Fibroblast of skin of right biceps (primary cell): ENCODE measurements around the gene STARD7.
"Not testable (repeated sequence)": the region's sequence is repeated elsewhere in the genome, so short reads cannot be mapped to it uniquely, and the experiment has no call there.

Source experiments
- DNase-seq: peaks from one replicate; pipeline ENCODE4 v3.0.0-alpha.2; 2013

STARD7 gene, protein sequence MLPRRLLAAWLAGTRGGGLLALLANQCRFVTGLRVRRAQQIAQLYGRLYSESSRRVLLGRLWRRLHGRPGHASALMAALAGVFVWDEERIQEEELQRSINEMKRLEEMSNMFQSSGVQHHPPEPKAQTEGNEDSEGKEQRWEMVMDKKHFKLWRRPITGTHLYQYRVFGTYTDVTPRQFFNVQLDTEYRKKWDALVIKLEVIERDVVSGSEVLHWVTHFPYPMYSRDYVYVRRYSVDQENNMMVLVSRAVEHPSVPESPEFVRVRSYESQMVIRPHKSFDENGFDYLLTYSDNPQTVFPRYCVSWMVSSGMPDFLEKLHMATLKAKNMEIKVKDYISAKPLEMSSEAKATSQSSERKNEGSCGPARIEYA

DNA sequence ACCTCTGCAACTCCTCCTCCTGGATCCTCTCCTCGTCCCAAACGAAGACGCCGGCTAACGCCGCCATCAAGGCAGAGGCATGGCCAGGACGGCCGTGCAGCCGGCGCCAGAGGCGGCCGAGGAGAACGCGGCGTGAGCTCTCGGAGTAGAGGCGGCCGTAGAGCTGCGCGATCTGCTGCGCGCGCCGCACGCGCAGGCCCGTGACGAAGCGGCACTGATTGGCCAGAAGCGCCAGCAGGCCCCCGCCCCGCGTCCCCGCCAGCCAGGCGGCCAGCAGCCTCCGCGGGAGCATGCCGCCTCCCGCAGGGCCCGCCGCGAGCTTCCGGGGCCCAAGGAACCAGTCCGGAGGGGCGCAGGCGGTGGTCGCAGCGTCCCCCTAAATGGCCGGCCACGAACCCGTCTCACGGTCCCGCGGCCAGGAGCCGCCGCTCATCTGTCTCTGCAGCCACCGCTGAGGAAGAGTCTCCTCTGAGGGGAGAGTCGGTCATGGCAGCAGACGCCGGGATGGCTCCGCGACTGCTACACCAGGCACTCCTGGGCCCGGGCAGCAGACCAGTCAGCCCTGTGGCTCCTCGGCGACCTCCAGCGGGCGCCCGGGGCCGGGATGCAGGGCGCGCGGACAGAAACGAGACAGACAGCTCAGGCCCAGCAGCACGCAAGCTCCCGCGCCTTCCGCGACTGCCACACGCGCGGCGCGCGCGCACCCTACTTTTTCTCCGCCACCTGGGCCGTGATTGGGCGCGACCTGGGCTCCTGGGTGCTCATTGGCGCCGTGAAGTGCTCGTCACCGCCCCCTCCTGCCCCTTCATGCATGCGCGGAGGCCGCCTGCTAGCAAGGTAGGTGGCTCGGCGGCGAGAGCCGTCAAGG, at the start of gene STARD7:
STARD7 (minus strand) TSS at position 685 of the 868 bp plus-strand sequence; CDS start at position 292, 393 bp downstream.
- DNase-seq = peak; percentile 98

- DNase-seq = not testable (repeated sequence)
These were observed 49.1 kb upstream of the STARD7 start for GRCh38 chr2:96257744-96258143.

DNA sequence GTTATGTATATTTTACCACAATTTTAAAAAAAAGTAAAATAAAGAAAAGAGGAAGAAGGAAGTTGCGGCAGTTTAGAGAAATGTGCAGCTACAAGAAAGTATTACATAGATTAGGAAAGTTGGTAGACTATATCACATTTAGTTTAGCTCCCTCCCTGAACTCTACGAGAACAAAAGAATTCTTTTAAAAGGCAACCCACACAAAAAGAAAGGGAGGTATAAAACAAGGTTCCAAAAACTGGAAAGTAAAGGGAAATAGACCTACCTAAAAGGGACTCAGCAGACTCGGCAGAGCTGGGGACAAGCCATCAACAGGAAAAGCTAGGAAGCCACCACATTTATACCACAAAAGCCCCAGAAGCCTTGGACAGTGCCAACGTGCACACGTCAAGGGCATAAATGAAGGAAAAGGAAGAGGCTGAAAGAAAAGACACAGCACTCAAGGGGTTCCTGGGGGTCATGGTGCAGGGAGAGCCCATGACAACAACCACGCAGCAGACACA, 48.0 kb upstream of the STARD7 start:
- DNase-seq = no peak

- no peak for DNase-seq
These were observed 45.9 kb upstream of the STARD7 start for GRCh38 chr2:96254571-96254970.

- DNase-seq = no peak
These were observed 44.4 kb upstream of the STARD7 start for GRCh38 chr2:96253006-96253405.

DNA sequence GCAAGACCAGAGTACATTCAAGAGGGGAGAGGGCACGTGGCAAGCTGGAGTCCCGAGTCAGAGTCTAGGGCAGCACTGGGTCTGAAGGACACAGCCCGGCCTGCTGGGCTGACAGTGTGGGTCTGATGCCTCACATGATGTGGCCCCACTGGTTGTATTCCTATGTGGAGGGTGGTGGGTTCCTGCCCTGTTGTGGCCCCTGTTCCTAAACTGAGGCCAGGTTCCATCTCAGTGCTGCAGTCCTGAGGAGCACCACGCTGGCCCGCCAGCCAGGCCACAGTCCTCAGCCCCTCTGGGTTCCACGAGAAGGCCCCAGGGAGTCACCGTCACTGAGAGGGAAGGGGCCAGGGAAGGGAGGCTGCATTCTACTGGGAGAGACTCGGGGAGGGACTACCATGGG, 43.9 kb upstream of the STARD7 start:
- no peak for DNase-seq

- DNase-seq = peak; percentile 80
These were observed 43.2 kb upstream of the STARD7 start for GRCh38 chr2:96251721-96252292.

DNA sequence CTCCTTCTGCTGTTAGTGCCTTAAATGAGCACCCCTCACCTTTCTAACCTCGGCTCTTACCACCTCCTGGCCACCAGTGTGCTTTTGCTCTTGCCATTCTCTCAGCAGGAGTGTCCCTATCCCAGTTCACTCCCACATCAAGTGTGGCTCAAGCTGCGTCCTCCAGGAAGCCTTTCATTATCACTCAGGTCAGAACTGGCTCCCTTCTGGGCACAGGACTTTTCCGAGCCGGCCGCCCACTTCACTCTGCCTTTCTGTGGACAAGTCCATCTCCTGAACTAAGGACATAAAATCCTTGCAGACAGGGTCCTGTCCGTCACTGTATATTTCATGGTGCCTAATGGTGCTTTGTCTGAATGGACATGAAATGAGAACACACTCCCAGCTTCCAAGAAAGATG, 41.6 kb upstream of the STARD7 start:
- DNase-seq = no peak

DNA sequence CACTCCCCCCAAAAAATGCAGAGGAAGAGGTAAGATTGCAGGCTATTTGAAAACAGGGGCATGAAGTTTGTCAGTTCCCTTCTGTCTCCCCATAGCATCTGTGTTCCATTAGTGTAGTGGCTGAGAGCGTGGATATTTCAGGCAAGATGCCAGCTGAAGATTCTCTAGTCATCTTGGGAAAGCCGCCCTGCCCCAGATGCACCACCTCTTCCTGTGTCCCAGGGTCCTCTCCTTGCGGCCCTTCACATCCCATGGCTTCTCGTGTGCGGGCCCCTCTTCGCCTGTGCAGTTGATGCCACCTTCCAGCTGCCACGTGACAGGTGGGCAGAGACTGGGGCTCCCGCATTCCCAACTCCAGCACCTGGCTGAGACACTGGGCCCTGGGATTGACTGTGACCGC, 41.0 kb upstream of the STARD7 start:
- DNase-seq = peak; percentile 88

- DNase-seq = no peak
These were observed 40.0 kb upstream of the STARD7 start for GRCh38 chr2:96248624-96249023.

GRCh38 chr2:96247896-96248295, 39.3 kb upstream of the STARD7 start:
- DNase-seq = no peak

DNA sequence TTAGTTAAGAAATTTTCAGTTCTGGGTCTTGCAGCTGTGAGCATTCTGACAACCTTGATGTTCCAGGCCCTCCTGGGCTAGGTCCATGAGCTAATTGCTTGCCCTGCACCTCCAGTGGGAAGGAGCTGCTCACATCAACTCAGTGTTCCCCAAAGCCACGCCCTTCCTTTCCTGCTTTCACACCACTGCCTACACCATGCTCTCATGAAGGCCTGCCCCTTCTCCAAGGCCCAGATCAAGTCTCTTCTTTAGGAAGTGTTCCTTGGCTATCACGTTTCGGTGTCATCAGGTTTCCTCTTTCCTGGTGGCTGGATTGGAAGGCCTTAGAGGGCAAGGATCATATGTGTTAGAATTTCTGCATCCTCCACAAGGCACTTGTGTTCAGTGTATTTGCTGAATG, 38.4 kb upstream of the STARD7 start:
- DNase-seq = no peak

DNA sequence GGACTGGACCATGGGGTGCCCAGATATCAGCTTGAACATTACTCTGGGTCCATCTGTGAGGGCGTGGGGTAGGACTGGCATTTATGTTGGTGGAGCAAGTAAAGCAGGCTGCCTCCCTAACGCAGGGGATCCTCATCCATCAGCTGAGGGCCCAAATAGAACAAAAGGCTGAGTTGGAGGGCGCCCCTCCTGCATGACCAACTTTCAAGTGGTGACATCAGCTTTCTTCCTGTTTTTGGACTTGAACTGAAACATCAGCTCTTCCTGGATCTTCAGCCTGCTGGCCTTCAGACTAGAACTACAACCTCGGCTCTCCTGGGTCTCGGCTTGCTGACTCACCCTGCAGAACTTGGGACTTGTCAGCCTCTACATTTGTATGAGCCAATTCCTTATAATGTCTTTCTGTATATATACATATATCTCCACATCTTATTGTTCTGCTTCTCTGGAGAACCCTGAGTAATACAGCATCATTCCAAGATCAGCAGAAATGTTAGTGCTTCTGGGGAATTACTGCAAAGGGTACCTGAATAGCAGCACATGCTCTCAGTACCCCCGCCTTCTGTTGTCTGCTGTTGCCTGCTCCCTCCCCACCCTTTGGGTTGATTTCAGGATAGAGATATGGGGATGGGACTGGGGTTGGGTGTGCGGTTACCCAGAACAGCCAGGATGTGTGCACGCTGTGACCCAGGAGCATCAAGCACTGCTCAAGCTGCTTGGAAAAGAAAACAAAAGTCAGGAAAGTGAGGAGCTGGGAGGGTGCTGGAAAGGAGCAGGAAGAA, 37.2 kb upstream of the STARD7 start:
- peak; percentile 43 for DNase-seq

GRCh38 chr2:96243843-96244242, 35.2 kb upstream of the STARD7 start:
- no peak for DNase-seq

DNA sequence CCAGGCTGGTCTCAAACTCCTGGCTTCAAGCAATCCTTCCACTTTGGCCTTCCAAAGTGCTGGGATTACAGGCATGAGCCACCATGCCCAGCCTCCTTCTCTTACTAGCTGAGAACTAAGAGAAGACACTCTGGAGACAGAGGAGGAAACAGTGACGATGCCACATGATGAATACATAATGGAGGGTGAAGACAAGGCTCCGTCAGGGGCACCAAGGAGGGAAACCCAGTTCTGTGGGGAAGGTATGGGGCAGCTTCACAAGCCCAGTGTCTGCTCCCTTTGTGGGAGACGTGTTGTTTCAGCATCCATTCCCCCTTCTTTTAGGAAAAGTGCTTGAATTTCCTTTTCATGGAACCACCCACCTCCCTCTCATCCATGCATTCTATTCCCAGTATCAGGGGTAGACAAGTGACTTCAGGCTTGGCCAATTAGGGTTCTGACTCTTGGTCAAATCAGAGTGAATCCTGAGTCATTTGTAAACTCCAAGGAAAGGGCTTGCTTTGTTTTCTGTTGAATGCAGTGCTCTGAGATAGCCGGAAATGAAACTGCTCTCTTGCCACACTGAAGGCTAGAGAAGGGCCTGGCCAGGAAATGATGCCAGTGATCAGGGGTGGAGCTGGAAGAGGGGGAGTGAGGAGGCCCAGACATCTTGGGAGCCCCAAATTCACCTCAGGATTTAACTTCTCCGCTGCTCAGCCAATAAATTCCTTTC, 33.4 kb upstream of the STARD7 start:
- DNase-seq = peak; percentile 38

DNA sequence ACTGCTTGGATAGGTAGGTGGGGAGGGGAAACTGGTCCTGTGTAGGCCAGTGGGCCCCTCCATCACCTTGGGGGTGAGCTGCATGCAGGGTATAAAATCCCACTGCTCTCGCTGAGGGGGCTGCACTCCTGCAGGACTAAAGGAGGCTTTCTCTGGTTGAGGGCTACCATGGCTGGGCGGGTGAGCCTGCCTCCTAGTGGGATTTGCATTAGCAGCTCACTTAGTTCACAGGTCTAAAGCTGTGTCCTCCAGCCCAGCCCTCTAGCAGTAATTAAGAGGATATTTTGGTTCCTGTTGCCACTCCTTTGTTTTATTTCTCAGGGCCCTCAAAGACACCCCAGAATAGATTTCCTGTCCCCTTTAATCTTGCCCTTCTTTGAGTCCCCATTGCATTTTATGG, 32.6 kb upstream of the STARD7 start:
- DNase-seq = no peak

- no peak for DNase-seq
These were observed 31.9 kb upstream of the STARD7 start for GRCh38 chr2:96240341-96241038.

DNA sequence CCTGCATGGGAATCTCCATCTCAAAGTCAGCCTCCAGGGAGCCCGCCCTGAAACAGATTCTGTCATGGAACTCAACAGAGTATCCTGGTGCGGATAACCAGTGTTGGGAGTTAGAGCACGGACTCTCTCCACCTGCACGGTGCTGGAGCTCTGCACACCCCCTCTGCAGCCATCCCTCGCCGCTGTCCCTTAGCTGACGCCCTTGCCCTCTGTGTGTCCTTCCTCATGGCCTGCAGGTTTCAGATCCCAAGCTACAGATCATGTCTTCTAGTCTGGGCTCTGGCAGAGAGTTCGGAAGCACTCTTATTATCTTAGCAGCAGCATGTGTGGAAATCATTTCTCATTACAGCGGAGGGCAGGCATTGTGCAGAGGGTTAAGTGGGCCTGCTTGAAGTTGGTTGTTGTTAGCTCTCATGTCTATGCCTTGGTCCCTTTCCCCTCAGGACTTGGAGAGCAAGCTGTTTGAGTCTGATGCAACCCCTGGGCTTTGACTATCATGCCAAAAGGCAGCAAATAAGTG, 31.2 kb upstream of the STARD7 start:
- DNase-seq = no peak

DNA sequence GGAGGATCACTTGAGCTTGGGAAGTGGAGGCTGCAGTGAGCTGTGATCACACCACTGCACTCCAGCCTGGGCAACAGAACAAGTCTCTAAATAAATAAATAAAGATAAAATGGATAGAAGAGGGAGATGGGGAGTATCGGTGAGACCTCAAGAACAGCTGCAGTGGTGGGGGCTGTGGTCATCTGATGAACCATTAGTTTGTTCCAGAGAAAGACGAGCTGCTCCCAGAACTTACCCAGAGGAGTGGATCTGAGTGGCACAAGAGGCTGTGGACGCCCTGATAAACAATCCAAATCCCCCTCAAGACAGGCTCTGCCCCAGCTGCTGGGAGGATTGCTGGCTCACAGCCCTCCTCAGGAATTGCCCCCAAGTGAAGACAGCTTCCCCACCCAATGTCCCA, 30.5 kb upstream of the STARD7 start:
- DNase-seq = no peak

- no peak for DNase-seq
These were observed 29.6 kb upstream of the STARD7 start for GRCh38 chr2:96238266-96238665.

GRCh38 chr2:96236882-96237281, 28.3 kb upstream of the STARD7 start:
- no peak for DNase-seq
